ENCODE results near the gene SOCS7. TPM values are rescaled to one million over a fixed set of nuclear protein-coding genes. Genes with fewer than 3 reads are reported as not detected.

SOCS7 gene
- total RNA-seq, 1 donor from 2014 or later = 24.6 TPM

DNA sequence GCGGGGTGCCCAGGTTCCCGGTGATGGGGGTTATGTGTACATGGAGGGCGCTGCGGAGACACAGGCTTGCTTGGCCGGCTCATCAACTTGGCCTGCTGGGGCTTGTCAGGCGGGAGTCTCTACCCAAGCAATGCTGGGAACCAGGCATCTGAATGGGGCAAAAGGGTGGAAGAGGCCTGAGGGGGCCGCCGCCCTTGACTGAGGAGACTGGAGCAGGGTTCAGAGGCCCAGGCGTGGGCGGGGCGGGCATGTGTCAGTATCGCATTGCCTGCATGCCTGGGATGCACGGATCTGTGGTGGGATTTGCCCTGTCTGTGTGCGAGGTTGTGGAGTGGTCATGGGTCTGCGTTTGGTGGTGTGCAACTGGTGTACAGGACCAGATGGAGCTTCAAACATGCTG is 97.7 kb downstream of the SOCS7 start:
- DNase-seq (ENCODE audit: low spot score) (no peak), ATAC-seq (no peak)
- intact Hi-C loops (cut with DNase I) = no loop called here

DNA sequence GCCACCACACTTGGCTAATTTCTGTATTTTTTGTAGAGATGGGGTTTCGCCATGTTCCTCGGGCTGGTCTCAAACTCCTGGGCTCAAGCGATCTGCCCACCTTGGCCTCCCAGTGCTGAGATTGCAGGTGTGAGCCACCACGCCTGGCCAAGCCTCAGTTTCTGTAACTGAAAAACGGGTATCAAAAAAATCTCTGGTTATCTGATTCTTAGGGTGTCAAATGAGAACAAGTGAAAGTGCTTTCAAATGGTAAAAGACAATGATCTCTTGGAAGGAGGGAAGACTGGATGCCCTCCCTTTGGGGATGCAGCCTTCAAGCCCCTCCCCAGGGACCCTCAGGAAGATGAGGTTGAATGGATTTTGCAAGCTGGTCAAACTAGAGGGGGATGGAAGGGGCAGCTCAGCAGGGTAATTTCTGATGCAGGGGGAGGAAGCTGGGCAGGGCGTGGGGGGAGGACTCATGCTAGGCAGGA is 98.9 kb downstream of the SOCS7 start:
- DNase-seq (ENCODE audit: low spot score) = no peak
- intact Hi-C loops (cut with DNase I) = no loop called here

DNA sequence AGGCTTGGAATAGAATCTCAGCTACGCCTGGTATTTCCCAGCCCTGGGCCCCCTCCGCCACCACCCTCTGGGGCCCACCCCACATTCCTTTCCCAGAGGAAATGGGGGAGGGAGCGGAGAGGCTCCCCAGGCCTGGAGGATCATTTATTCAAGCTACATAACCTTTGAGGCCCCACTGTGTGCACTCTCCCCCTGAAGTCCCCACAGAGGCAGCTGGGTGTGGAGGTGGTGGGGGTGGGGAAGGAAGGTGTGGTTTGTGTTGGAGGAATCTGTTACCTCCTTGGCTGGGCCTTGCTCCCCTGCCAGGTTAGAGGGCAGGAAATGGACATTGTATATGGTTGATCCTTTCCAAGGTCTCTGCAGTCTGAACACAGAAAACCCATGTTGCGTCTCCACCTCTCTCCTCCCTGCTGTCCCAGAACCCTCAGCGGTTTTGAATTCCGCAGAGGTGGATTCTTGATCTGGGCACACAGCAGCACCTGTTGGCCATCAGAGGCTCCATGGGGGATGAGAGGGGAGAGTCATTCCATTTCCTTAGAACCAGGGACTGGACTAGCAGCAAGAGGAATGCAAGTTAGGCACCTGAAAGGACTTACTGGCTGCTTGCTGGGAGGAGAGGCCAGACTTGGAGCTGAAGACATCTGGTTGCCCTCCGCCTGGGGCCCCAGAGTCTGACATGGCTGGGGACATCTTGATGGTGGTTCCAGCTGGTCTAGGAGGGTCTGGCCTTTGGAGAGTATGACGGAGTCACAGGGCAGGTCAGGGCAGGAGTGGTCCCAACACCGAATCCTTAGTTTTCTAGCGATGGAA is 99.6 kb downstream of the SOCS7 start:
- peak; percentile 39 for ATAC-seq
- DNase-seq (ENCODE audit: low spot score) = no peak
- intact Hi-C loops (cut with DNase I) = no loop called here

More for the DNA sequence above, 98.9 kb downstream of the SOCS7 start:
- ATAC-seq = no peak

DNA sequence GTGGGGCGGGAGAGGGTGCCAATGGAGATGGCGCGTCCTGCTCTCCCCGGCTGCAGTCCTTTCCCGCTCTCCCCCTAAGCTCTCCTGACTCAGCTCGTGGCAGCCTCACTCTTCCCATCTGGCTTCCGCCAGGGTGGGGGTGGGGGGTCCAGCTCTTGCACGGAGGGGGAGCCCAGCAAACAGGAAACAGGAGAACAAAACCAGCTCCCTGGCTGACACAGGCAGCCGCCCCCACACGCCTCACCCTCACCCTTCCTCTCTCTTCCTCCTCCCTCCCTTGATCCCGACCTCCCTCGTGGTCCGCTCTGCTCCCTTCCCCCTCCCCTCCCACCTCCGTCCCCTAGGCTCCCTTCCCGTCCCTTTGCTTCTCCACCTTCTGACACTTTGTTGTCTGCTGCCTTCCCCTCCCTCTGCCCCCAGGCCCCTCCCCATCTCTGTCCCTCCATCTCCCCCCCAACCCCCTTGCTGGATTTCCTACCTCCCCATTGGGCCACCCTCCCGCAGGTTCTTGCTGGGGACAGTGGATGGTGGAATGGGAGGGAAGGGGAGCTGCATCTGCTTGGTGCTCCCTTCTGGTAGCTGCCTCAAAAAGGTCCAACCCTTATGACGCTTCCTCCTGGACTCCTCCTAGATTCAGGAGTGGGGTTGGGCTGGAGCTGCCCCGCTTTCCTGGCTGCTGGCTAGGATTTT is 100.3 kb downstream of the SOCS7 start:
- intact Hi-C loops (cut with DNase I) = no loop called here
- no peak for DNase-seq (ENCODE audit: low spot score)
- ATAC-seq = peak; percentile 50

DNA sequence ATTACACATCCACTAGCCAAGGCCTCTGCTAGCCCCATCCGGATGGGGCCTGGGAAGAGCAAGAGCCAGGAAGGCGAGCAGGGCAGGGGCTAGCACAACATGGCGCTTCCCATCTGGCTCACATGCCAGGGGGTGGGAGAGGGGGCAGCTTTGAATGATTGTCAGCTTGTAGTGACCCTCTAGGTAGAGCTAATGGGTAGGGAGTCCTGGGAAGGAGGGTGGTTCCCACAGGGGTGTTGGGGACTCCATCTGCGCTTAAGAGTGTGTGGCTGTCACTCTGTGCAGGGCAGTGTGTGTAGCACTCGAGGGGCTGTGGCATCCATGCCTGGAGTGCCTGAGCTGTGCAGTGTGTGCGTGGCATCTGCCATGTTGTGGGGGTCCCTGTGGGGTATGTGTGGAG is 101.1 kb downstream of the SOCS7 start:
- intact Hi-C loops (cut with DNase I) = no loop called here
- ATAC-seq (no peak), DNase-seq (ENCODE audit: low spot score) (no peak)

DNA sequence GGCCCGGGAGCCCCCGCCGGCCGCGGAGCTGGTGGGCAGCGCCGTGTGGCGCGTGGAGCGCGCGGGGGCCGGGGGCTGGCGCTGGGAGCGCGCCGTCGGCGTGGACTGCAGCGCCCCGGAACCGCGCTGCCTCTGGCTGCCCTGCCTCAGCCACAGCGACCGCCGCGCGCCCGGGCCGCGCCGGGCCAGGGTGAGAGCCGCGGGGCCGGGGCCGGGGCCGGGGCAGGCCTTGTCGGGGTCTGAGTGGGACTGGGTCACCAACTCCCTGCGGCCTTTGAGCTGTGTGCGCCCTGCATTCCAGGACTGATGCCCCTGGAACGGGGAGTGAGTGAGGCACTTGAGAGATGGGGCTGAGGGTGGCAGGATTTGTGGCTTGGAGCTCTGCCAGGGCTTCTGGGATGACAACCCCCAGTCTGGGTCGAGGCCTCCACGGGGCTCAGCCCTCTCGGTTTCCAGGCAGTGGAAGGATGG is 102.3 kb downstream of the SOCS7 start:
- no peak for ATAC-seq
- intact Hi-C loops (cut with DNase I) = no loop called here
- DNase-seq (ENCODE audit: low spot score) = no peak

DNA sequence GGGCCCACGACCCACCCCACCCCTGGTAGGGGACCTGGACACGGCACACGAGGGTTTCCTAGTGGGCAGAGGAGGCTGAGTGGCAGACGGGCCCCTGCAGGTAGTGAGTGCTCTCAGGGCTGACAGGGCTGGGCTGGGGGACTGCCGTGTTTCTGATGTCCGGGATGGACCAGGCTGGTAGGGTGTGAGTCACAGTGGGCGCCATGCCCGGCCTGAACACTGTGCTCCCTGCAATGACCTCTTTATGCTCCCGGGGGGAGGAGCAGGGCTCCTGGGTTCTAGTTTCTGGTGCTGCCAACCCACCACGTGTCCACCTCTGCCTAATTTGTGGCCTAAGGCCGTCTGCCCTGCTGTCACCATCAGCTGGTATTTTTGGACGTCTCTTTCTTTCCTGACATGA is 102.9 kb downstream of the SOCS7 start:
- DNase-seq (ENCODE audit: low spot score) (no peak), ATAC-seq (peak; percentile 59)
- intact Hi-C loops (cut with DNase I) = no loop called here

Other genes with a start within 250 kb of the SOCS7 start
- not detected for gene TBC1D3E, start 223.9 kb upstream of the SOCS7 start, total RNA-seq
- gene TBC1D3, start 159.3 kb upstream of the SOCS7 start, total RNA-seq = not detected
- gene MRPL45, start 54.7 kb upstream of the SOCS7 start, total RNA-seq = 21.8 TPM
- gene GPR179, start 7.9 kb upstream of the SOCS7 start, total RNA-seq = 0.22 TPM
- 154 TPM for gene ARHGAP23, start 76.6 kb downstream of the SOCS7 start, total RNA-seq